ENCODE measurements around the gene NMT1.

- no peak for TF ChIP-seq TAF1 (IDR thresholded peaks at IDR 0.05; ENCODE audit: borderline replicate concordance, low read depth, low read length)
- TF ChIP-seq POLR2AphosphoS5 (IDR thresholded peaks at IDR 0.05; ENCODE audit: low read depth, low read length): no peak
These were observed 35.8 kb downstream of the NMT1 start for GRCh38 chr17:45096926-45097325.
